PFSK-1 (cell line): ENCODE data around the gene GALNT9.

Experiments used
- FOXP2 ChIP-seq: optimal IDR thresholded peaks from 2 replicates; pipeline ENCODE3; 2011; ENCODE audit warnings: borderline replicate concordance, control low read depth, inconsistent platforms; ENCODE audit not compliant: insufficient read depth; ENCODE audit errors: extremely low read length, extremely low read depth
- POLR2AphosphoS5 ChIP-seq: IDR thresholded peaks from 2 replicates; pipeline ENCODE4 v1.6.1; 2012; ENCODE audit warnings: low read depth, mild to moderate bottlenecking, control low read depth, low read length, moderate library complexity
- SIN3A ChIP-seq: IDR thresholded peaks from 2 replicates; pipeline ENCODE4 v1.6.1; 2012; ENCODE audit warnings: mild to moderate bottlenecking, low read length, moderate library complexity, borderline replicate concordance; ENCODE audit not compliant: insufficient read depth
- TAF1 ChIP-seq: IDR thresholded peaks from 2 replicates; pipeline ENCODE4 v1.6.1; 2012; ENCODE audit warnings: low read length, control low read depth, borderline replicate concordance; ENCODE audit not compliant: insufficient read depth
- TF ChIP-seq, protein P1 (sequence below), 2 experiments: IDR thresholded peaks; 2 replicates each; pipeline versions ENCODE4 v1.6.1 to v1.8.0; 2011 to 2012; ENCODE audit warnings: low read depth in 2 of 2, low read length in 2 of 2, control low read depth in 1 of 2, inconsistent platforms in 1 of 2, mild to moderate bottlenecking in 1 of 2, moderate library complexity in 1 of 2; ENCODE audit not compliant: insufficient read depth in 1 of 2

DNA sequence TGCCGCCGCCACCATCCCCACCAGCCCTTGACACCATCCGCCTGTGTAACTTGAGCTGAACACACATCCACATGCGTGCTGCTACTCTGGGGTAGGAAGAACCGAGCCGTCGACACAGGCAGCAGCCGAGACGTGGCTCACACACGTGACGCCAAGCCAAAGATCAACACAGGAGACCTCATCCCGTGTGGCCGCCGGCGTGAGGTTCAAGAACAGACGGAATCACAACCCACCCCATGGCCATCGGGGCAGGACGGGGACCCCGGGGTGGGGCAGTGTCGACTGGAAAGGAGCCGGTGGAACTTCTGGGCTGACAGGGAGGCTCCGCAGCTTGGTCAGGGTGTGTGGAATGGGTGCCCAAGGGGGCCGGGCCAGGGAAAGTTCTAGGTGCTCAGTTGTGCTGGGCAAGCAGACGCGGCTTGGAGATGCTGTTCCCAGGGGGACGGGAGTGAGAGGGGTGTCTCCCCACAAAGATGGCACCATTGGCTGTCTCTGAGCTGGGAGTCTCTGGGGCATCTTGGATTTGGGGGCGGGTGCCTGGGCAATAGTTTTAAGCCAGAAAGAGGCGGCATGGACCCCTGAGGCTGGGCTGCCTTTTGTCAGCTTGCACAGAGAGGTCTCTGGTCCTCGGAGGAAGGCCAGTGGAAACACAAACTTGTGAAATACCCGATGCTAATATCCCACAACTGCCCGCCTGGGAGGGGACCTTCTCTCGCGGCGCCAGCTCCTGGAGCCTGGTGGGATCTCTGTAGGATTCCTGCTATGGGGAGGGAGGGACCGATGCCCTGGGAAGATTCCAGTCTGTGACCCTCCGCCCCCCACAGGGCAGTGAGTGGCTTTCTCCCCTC lies 41.8 kb downstream of the GALNT9 start:
- TF ChIP-seq TAF1 (no peak), SIN3A (no peak), POLR2AphosphoS5 (no peak), FOXP2 (no peak)
- TF ChIP-seq, protein P1, sequence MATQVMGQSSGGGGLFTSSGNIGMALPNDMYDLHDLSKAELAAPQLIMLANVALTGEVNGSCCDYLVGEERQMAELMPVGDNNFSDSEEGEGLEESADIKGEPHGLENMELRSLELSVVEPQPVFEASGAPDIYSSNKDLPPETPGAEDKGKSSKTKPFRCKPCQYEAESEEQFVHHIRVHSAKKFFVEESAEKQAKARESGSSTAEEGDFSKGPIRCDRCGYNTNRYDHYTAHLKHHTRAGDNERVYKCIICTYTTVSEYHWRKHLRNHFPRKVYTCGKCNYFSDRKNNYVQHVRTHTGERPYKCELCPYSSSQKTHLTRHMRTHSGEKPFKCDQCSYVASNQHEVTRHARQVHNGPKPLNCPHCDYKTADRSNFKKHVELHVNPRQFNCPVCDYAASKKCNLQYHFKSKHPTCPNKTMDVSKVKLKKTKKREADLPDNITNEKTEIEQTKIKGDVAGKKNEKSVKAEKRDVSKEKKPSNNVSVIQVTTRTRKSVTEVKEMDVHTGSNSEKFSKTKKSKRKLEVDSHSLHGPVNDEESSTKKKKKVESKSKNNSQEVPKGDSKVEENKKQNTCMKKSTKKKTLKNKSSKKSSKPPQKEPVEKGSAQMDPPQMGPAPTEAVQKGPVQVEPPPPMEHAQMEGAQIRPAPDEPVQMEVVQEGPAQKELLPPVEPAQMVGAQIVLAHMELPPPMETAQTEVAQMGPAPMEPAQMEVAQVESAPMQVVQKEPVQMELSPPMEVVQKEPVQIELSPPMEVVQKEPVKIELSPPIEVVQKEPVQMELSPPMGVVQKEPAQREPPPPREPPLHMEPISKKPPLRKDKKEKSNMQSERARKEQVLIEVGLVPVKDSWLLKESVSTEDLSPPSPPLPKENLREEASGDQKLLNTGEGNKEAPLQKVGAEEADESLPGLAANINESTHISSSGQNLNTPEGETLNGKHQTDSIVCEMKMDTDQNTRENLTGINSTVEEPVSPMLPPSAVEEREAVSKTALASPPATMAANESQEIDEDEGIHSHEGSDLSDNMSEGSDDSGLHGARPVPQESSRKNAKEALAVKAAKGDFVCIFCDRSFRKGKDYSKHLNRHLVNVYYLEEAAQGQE (IDR thresholded peaks at IDR 0.05; ENCODE audit: insufficient read depth in 1 of 2, low read depth in 2 of 2, low read length in 2 of 2): no peak
